ENCODE results near the gene GIGYF2. TPM values are rescaled to one million over a fixed set of nuclear protein-coding genes. Genes with fewer than 3 reads are reported as not detected.
A peak's percentile ranks its signal among the peaks of the same experiment; 100 is the strongest.

Gene GIGYF2
- total RNA-seq, 1 experiment from 2014 or later = 68.3 TPM

- Histone ChIP-seq H3K9me3 (ENCODE audit: control insufficient read depth, insufficient read depth, low read depth, low read length) (no peaks in the 10 kb centered on the region), H3K36me3 (ENCODE audit: control insufficient read depth, insufficient read depth, low read length) (peaks cover 37% of the 10 kb centered on the region), H3K4me3 (ENCODE audit: low read depth in 2 of 2, low read length in 2 of 2) (no peak overlapping the region), H3K27ac (ENCODE audit: low read length) (no peak overlapping the region), H3K27me3 (ENCODE audit: control insufficient read depth, insufficient read depth, low read length) (no peaks in the 10 kb centered on the region), H3K4me1 (ENCODE audit: control insufficient read depth, insufficient read depth, low read length) (no peaks in the 10 kb centered on the region)
- no TSS peak for BruUV-seq (replicated peaks)
- ChIA-PET CTCF (no interaction called here), POLR2A (interaction anchor here (0.6 kb wide), 1 partner anchor 423 kb away, joined by 6 read pairs; no protein-coding TSS in a partner anchor)
- TF ChIP-seq POLR2AphosphoS5 (IDR thresholded peaks at IDR 0.05; ENCODE audit: low read depth, low read length) (no peak), TCF7L2 (IDR thresholded peaks at IDR 0.05; ENCODE audit: low read depth, low read length) (no peak), REST (IDR thresholded peaks at IDR 0.05; ENCODE audit: insufficient read depth in 1 of 2, low read depth in 2 of 2, low read length in 1 of 2) (no peak), CTCF (IDR thresholded peaks at IDR 0.05) (no peak), SIN3A (IDR thresholded peaks at IDR 0.05; ENCODE audit: borderline replicate concordance, insufficient read depth, low read depth, low read length) (no peak)
- ATAC-seq = no peak
- in situ Hi-C loops (cut with HindIII; ENCODE audit: low pct_unique_long_range_greater_than_20kb, low sequenced_read_pairs) (no loop called here), intact Hi-C loops (cut with micrococcal nuclease; ENCODE audit: unreplicated experiment) (no loop called here)
- no peak for DNase-seq (ENCODE audit: low read depth, low spot score)
Measured at GRCh38 chr2:232816657-232817056, 119.5 kb downstream of the GIGYF2 start.

GRCh38 chr2:232817756-232818155, 120.6 kb downstream of the GIGYF2 start:
- TF ChIP-seq POLR2AphosphoS5 (IDR thresholded peaks at IDR 0.05; ENCODE audit: low read depth, low read length) (no peak), SIN3A (IDR thresholded peaks at IDR 0.05; ENCODE audit: borderline replicate concordance, insufficient read depth, low read depth, low read length) (no peak), CTCF (IDR thresholded peaks at IDR 0.05) (no peak), TCF7L2 (IDR thresholded peaks at IDR 0.05; ENCODE audit: low read depth, low read length) (no peak), REST (IDR thresholded peaks at IDR 0.05; ENCODE audit: insufficient read depth in 1 of 2, low read depth in 2 of 2, low read length in 1 of 2) (no peak)
- in situ Hi-C loops (cut with HindIII; ENCODE audit: low pct_unique_long_range_greater_than_20kb, low sequenced_read_pairs) (no loop called here), intact Hi-C loops (cut with micrococcal nuclease; ENCODE audit: unreplicated experiment) (no loop called here)
- Histone ChIP-seq H3K27ac (ENCODE audit: low read length) (no peak overlapping the region), H3K36me3 (ENCODE audit: control insufficient read depth, insufficient read depth, low read length) (peaks cover 34% of the 10 kb centered on the region), H3K27me3 (ENCODE audit: control insufficient read depth, insufficient read depth, low read length) (no peaks in the 10 kb centered on the region), H3K4me3 (ENCODE audit: low read depth in 2 of 2, low read length in 2 of 2) (no peak overlapping the region), H3K4me1 (ENCODE audit: control insufficient read depth, insufficient read depth, low read length) (no peaks in the 10 kb centered on the region), H3K9me3 (ENCODE audit: control insufficient read depth, insufficient read depth, low read depth, low read length) (no peaks in the 10 kb centered on the region)
- BruUV-seq (replicated peaks) = TSS peak; percentile 26
- DNase-seq (ENCODE audit: low read depth, low spot score) (no peak), ATAC-seq (no peak)
- ChIA-PET POLR2A (no interaction called here), CTCF (no interaction called here)
